Liver (tissue), 9 donors: ENCODE results near the gene KATNB1. TPM values are rescaled to one million over a fixed set of nuclear protein-coding genes. Genes with fewer than 3 reads are reported as not detected.

Experiments used
- DNase-seq: peaks from one replicate; pipeline ENCODE4 v3.0.0-alpha.2; 2017; ENCODE audit warnings: low spot score
- H3K27ac ChIP-seq, 2 donors: one replicate each; pipeline ENCODE4 v1.7.0; 2013; ENCODE audit warnings: inconsistent platforms in 2 of 2, low read length in 2 of 2, control low read depth in 1 of 2, low read depth in 1 of 2, mild to moderate bottlenecking in 1 of 2
- H3K27me3 ChIP-seq, 4 donors: one replicate each; pipeline versions ENCODE4 v1.6.1 to v1.7.0; 2013; ENCODE audit warnings: low read length in 3 of 4, inconsistent platforms in 1 of 4, mild to moderate bottlenecking in 1 of 4, moderate library complexity in 1 of 4; ENCODE audit not compliant: control insufficient read depth in 4 of 4, insufficient read depth in 4 of 4
- H3K36me3 ChIP-seq, 4 donors: one replicate each; pipeline versions ENCODE4 v1.6.1 to v1.7.0; 2013; ENCODE audit warnings: low read length in 3 of 4, mild to moderate bottlenecking in 3 of 4, low read depth in 1 of 4, moderate library complexity in 1 of 4; ENCODE audit not compliant: control insufficient read depth in 4 of 4, insufficient read depth in 3 of 4
- H3K4me1 ChIP-seq, 4 donors: one replicate each; pipeline versions ENCODE4 v1.6.1 to v1.7.0; 2013; ENCODE audit warnings: low read length in 3 of 4, mild to moderate bottlenecking in 3 of 4, moderate library complexity in 1 of 4; ENCODE audit not compliant: control insufficient read depth in 4 of 4, insufficient read depth in 4 of 4
- H3K4me3 ChIP-seq, 3 donors: one replicate each; pipeline versions ENCODE4 v1.6.1 to v1.7.0; 2013; ENCODE audit warnings: low read length in 3 of 3, control low read depth in 1 of 3, low read depth in 1 of 3, mild to moderate bottlenecking in 1 of 3
- H3K9ac ChIP-seq, 2 donors: one replicate each; pipeline ENCODE4 v1.7.0; 2013; ENCODE audit warnings: low read length in 2 of 2, mild to moderate bottlenecking in 2 of 2, moderate library complexity in 2 of 2, control low read depth in 1 of 2, low read depth in 1 of 2
- H3K9me3 ChIP-seq, 4 donors: one replicate each; pipeline versions ENCODE4 v1.6.1 to v1.7.0; 2013; ENCODE audit warnings: low read length in 3 of 4; ENCODE audit not compliant: control insufficient read depth in 4 of 4
- ATF3 ChIP-seq: IDR thresholded peaks from 2 replicates; pipeline ENCODE4 v1.6.1; 2016; ENCODE audit warnings: antibody characterized with exemption
- CTCF ChIP-seq: fragments of 150-350 bp; IDR thresholded peaks from 2 replicates; pipeline ENCODE4 v1.5.1; 2017; ENCODE audit warnings: improper control_type of control experiment, low read depth, low read length; ENCODE audit not compliant: missing input control
- EGR1 ChIP-seq, 2 donors: IDR thresholded peaks; 2 replicates each; pipeline ENCODE4 v1.6.1; 2016 to 2018; ENCODE audit warnings: antibody characterized with exemption in 2 of 2, low read depth in 2 of 2
- FOXA1 ChIP-seq: IDR thresholded peaks from 2 replicates; pipeline ENCODE4 v1.6.1; 2016; ENCODE audit warnings: antibody characterized with exemption
- FOXA2 ChIP-seq: IDR thresholded peaks from 2 replicates; pipeline ENCODE4 v1.6.1; 2016; ENCODE audit warnings: antibody characterized with exemption
- GABPA ChIP-seq, 2 donors: IDR thresholded peaks in 1 of 2; conservative IDR thresholded peaks in 1 of 2; 2 replicates each; pipeline ENCODE4 v1.6.1; 2016; ENCODE audit warnings: antibody characterized with exemption in 2 of 2, mild to moderate bottlenecking in 1 of 2, moderate library complexity in 1 of 2
- HNF4G ChIP-seq: IDR thresholded peaks from 2 replicates; pipeline ENCODE4 v1.6.1; 2016; ENCODE audit warnings: antibody characterized with exemption
- NR2F2 ChIP-seq: IDR thresholded peaks from 2 replicates; pipeline ENCODE4 v1.6.1; 2016; ENCODE audit warnings: antibody characterized with exemption
- RAD21 ChIP-seq, 2 donors: IDR thresholded peaks; 2 replicates each; pipeline ENCODE4 v1.6.1; 2016; ENCODE audit warnings: antibody characterized with exemption in 2 of 2, mild to moderate bottlenecking in 2 of 2
- REST ChIP-seq: IDR thresholded peaks from 2 replicates; pipeline ENCODE4 v1.6.1; 2016; ENCODE audit warnings: antibody characterized with exemption, mild to moderate bottlenecking
- RXRA ChIP-seq, 2 donors: IDR thresholded peaks; 2 replicates each; pipeline ENCODE4 v1.6.1; 2017 to 2018; ENCODE audit warnings: antibody characterized with exemption in 2 of 2, mild to moderate bottlenecking in 1 of 2
- ZBTB33 ChIP-seq: IDR thresholded peaks from 2 replicates; pipeline ENCODE4 v1.6.1; 2016; ENCODE audit warnings: antibody characterized with exemption
- WGBS: extraction: QIAGEN DNeasy Blood & Tissue Kit; methylation state at CpG from one replicate; pipeline ENCODE4 v1.1.7; 2013; 5-methylcytosine and 5-hydroxymethylcytosine counted together
- polyA plus RNA-seq, 2 donors: library from polyadenylated mRNA; stranded (reverse) in 1 of 2; unstranded in 1 of 2; fragments of 200-250 nt in 1 of 2; fragments of >200 nt in 1 of 2; fragmentation: Nextera tagmentation in 1 of 2; extraction: Ambion mirVana in 1 of 2; gene quantifications; one replicate each; pipeline versions ENCODE4 v1.2.1 to v1.2.3, GENCODE V29; 2013 to 2015
- total RNA-seq, 2 donors: library from RNA; depleted of rRNA; stranded (reverse); fragments of >200 nt; gene quantifications; one replicate each; pipeline ENCODE4 v1.2.3, GENCODE V29; 2014
- donor health status: healthy.
- donor health status: healthy.
- donor health status: healthy.
- donor health status: healthy.
- donor health status: healthy.

The KATNB1 gene
- total and polyA plus RNA-seq, 4 donors, result 4.5 to 16.4 (median 7.5) TPM

GRCh38 chr16:57765160-57765728 is 29.7 kb downstream of the KATNB1 start:
- no peak for DNase-seq
- H3K36me3 ChIP-seq, result peaks cover 23 to 84% (median 30%) of the 10 kb centered on the region in 4 donors
- H3K4me1 ChIP-seq, result no peaks in the 10 kb centered on the region
- H3K27ac ChIP-seq, result no peak overlapping the region
- H3K27me3 ChIP-seq, result no peaks in the 10 kb centered on the region
- H3K9ac ChIP-seq, result no peak overlapping the region
- no peaks in the 10 kb centered on the region for H3K9me3 ChIP-seq
- no peak overlapping the region for H3K4me3 ChIP-seq
- TF ChIP-seq RAD21 (IDR thresholded peaks at IDR 0.05) (no peak), RXRA (IDR thresholded peaks at IDR 0.05) (no peak)
- 96% methylated on average over 17 of the region's 17 CpGs for WGBS

- TF ChIP-seq HNF4G, result no peak
- no peak for TF ChIP-seq FOXA1
- TF ChIP-seq ATF3, result no peak
- no peak for TF ChIP-seq GABPA (IDR thresholded peaks at IDR 0.05 in 1 of 2, conservative IDR thresholded peaks at IDR 0.05 in 1 of 2)
- TF ChIP-seq RAD21 (IDR thresholded peaks at IDR 0.05), result no peak
- no peak for TF ChIP-seq EGR1 (IDR thresholded peaks at IDR 0.05; ENCODE audit: low read depth in 2 of 2)
- no peak for TF ChIP-seq CTCF
- no peak for TF ChIP-seq ZBTB33
- H3K27me3 ChIP-seq, result no peaks in the 10 kb centered on the region
- H3K27ac ChIP-seq, result no peak overlapping the region
- no peak for DNase-seq
- no peaks in the 10 kb centered on the region for H3K9me3 ChIP-seq
- peaks cover 22 to 84% (median 33%) of the 10 kb centered on the region in 4 donors for H3K36me3 ChIP-seq
- H3K9ac ChIP-seq, result no peak overlapping the region
- WGBS, result 94% methylated on average over 15 of the region's 15 CpGs
- no peak overlapping the region for H3K4me3 ChIP-seq
- no peaks in the 10 kb centered on the region for H3K4me1 ChIP-seq
These were observed 31.3 kb downstream of the KATNB1 start for GRCh38 chr16:57766714-57767348.

GRCh38 chr16:57769541-57770145 is 34.1 kb downstream of the KATNB1 start:
- Histone ChIP-seq H3K9ac (no peak overlapping the region), H3K4me3 (no peak overlapping the region), H3K27ac (no peak overlapping the region), H3K27me3 (no peaks in the 10 kb centered on the region), H3K36me3 (peaks cover 15 to 67% (median 34%) of the 10 kb centered on the region in 4 donors), H3K9me3 (no peaks in the 10 kb centered on the region), H3K4me1 (no peaks in the 10 kb centered on the region)
- no peak for TF ChIP-seq NR2F2
- no peak for TF ChIP-seq FOXA2
- no peak for TF ChIP-seq ATF3
- TF ChIP-seq GABPA (IDR thresholded peaks at IDR 0.05 in 1 of 2, conservative IDR thresholded peaks at IDR 0.05 in 1 of 2), result no peak
- no peak for TF ChIP-seq REST
- no peak for TF ChIP-seq RAD21 (IDR thresholded peaks at IDR 0.05)
- 94% methylated on average over 22 of the region's 22 CpGs for WGBS
- DNase-seq, result no peak
